ENCODE data around the gene SLC30A2.

The SLC30A2 gene

GRCh38 chr1:26069941-26070295 lies 24.0 kb upstream of the SLC30A2 start:
- DNase-seq = no peak

GRCh38 chr1:26067432-26067911 lies 21.6 kb upstream of the SLC30A2 start, which contains the start of gene TRIM63:
Gene TRIM63, minus strand, starts transcription at chr1:26067630. Its CDS starts 136 bp downstream, at chr1:26067494.
- DNase-seq = no peak

- DNase-seq = no peak
Measured at GRCh38 chr1:26066857-26067256, 20.9 kb upstream of the SLC30A2 start.

- DNase-seq = no peak
Measured at GRCh38 chr1:26066160-26066559, 20.2 kb upstream of the SLC30A2 start.

GRCh38 chr1:26064553-26064952 lies 18.6 kb upstream of the SLC30A2 start:
- no peak for DNase-seq

GRCh38 chr1:26060832-26061574 lies 15.1 kb upstream of the SLC30A2 start:
- DNase-seq = no peak

GRCh38 chr1:26059906-26060305 lies 14.0 kb upstream of the SLC30A2 start:
- DNase-seq = no peak

- DNase-seq = no peak
Measured at GRCh38 chr1:26058052-26058595, 12.2 kb upstream of the SLC30A2 start.

GRCh38 chr1:26057189-26057588 lies 11.3 kb upstream of the SLC30A2 start:
- no peak for DNase-seq

- no peak for DNase-seq
Measured at GRCh38 chr1:26055041-26055440, 9.1 kb upstream of the SLC30A2 start.

- no peak for DNase-seq
Measured at GRCh38 chr1:26053718-26054560, 8.0 kb upstream of the SLC30A2 start.

GRCh38 chr1:26050248-26050640 lies 4.3 kb upstream of the SLC30A2 start:
- no peak for DNase-seq

- no peak for DNase-seq
Measured at GRCh38 chr1:26049531-26050247, 3.8 kb upstream of the SLC30A2 start.

- DNase-seq = no peak
Measured at GRCh38 chr1:26047278-26047874, 1.5 kb upstream of the SLC30A2 start.

- DNase-seq = no peak
Measured at GRCh38 chr1:26046246-26047095, 553 bp upstream of the SLC30A2 start.

GRCh38 chr1:26044971-26045721 lies 772 bp downstream of the SLC30A2 start:
- no peak for DNase-seq

GRCh38 chr1:26044414-26044813 lies 1.5 kb downstream of the SLC30A2 start:
- DNase-seq = no peak

GRCh38 chr1:26043765-26044164 lies 2.2 kb downstream of the SLC30A2 start:
- no peak for DNase-seq

GRCh38 chr1:26041978-26042377 lies 3.9 kb downstream of the SLC30A2 start:
- no peak for DNase-seq

GRCh38 chr1:26041401-26041800 lies 4.5 kb downstream of the SLC30A2 start:
- DNase-seq = no peak

GRCh38 chr1:26038904-26039303 lies 7.0 kb downstream of the SLC30A2 start:
- no peak for DNase-seq
